ACHN (cell line): ENCODE measurements around the gene ELN.
A peak's percentile ranks its signal among the peaks of the same experiment; 100 is the strongest.

Source experiments
- DNase-seq: peaks from one replicate; pipeline ENCODE4 v3.0.0-alpha.2; 2015
- in situ Hi-C: cut with HindIII; loops from 2 replicates; pipeline ENCODE4 v1.10.0; 2017; ENCODE audit warnings: low sequenced_read_pairs, low pct_ligation_motif_present, low pct_unique_long_range_greater_than_20kb

ELN gene

DNA sequence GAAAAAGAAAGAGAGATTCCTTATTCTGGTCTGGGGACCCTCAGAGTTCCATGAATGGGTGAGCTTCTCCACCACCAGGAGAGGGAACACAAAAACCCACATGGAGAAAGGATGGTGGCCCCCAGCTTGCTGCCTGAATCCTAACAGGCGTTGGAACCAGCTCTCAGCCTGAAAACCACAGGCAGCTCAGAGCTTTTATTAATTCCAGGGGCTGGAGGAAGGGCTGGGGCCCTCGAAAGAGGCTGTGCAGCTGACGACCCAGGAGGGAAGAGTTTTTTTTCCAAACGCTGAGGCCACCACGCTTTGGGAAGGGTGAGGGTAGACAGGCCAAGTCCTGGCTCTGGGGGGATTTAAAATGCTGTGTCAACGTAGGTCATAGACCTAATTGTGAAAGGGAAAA is 10.8 kb upstream of the ELN start:
- DNase-seq, result no peak
- in situ Hi-C loops, result loop anchor here (25.0 kb wide), 1 partner anchor 155 kb away; the partner anchor contains the start of gene TMEM270

DNA sequence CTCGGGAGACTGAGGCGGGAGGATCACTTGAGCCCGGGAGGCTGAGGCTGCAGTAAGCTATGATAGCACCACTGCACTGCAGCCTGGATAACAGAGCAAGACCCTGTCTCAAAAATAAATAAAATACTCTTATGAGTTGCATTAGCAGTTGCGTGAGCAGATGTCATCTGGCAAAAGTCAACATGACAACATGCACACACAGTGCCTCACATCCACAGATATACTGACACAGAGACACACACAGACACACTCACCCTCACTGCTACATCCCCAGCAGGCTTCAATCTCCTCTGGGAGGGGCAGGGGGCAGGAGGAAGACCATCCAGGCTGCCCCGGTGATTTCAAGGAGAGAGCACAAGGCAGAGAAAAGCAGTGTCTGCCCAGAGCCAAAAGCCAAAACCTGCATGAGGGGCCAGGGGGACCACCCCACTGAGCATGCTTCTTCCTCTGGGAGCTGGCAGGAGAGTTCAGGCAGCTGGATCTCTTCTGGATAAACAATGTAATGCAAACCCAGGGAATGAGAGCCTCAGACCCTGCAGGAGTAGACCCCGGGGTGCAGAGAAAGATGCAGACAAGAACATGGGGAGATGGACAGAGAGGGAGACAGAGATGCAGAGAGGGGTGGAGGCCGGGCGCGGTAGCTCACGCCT is 9.6 kb upstream of the ELN start:
- in situ Hi-C loops, result loop anchor here (25.0 kb wide), 1 partner anchor 156 kb away; the partner anchor contains the start of gene TMEM270
- no peak for DNase-seq

DNA sequence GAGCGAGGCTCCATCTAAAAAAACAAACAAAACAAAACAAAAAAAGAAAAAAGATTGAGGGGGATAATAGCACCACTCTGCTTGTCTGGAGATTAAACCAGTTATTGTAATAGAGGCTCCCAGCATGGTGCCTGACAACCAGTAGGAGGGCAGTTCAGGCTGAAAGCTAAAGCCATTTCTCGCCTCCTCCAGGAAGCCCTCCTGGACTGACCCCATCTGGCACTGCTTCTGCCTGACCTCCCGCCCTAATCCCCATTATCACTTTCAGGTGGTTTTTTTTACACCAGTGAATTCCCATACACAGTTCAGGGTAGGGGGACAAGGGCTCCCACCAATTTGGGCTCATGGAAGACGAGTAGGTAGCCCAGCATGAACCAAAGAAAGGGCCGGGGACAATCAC is 8.8 kb upstream of the ELN start:
- in situ Hi-C loops, result loop anchor here (25.0 kb wide), 1 partner anchor 157 kb away; the partner anchor contains the start of gene TMEM270
- DNase-seq, result no peak

DNA sequence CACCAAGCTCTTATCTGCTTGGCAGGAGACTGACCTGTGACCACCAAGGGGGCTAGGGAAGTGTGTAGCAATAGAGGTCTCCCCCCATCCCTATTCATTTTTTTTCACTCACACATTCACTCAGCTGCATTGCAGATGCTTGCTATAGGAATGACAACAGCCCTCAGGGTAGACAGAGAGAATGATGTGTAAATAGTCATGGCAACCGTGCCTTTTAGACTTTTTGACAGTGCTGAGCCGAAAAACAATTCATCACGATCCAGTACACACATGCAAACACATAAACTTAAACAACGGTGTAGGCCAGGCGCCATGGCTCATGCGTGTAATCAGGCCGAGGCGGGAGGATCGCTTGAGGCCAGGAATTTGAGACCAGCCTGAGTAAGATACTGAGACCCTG is 7.6 kb upstream of the ELN start:
- DNase-seq, result no peak
- in situ Hi-C loops, result loop anchor here (25.0 kb wide), 1 partner anchor 158 kb away; the partner anchor contains the start of gene TMEM270

DNA sequence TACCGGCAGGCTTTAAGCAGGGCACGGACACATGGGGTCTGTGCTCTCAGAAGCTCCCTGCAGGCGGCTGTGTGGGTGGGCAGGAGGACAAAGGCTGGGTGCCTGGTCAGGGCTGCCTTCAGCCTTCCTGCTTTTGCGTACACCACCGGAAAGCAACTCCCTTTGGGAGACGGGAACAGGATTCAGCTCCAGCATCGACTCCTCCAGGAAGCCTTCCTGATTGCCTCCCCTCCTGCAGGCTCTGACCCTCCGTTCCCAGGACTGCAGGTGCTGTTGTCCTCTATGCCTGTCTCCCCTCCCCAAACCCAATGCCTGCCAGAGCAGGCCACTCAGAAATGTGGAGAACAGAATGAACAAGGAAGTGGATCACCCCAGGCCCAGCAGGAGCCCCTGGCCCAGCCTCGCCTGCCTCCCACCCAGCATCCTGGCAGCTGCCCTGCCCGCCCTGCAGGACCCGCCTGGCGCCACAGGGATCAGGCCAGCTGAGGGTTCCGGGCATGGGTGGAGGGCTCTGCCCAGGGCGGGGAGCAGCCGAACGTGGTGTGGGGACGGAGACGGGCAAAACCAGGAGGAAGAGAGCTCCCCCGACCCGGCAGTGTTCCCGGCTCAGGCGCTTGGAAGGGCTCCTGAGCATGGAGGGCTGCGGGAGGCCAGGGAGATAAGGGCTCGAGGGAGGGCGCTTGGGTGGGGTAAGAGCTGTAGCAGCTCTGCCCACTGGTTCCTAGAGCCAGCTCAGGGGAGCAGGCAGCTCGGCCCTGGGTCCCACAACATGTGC is 6.2 kb upstream of the ELN start:
- no peak for DNase-seq
- in situ Hi-C loops, result loop anchor here (25.0 kb wide), 1 partner anchor 159 kb away; the partner anchor contains the start of gene TMEM270

DNA sequence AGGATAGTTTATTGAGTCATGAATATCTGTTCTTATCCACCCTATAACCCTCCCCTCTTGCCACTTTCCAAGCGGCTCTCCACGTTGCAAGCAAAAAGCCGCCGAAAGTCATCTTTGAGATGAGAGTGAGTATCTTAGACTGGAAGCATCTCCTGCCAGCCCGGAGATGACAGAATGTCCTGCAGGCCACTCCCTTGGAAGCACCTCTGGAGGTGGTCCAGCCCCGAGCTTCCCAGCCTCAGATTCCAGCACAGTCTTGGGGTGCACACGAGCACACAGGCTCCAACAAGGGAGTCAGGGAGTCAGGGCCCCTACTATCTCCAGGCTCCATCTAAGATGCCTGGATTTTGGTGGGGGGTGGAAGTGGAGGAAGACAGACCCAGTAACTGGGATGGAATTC is 5.5 kb upstream of the ELN start:
- no peak for DNase-seq
- in situ Hi-C loops, result loop anchor here (25.0 kb wide), 1 partner anchor 160 kb away; the partner anchor contains the start of gene TMEM270

DNA sequence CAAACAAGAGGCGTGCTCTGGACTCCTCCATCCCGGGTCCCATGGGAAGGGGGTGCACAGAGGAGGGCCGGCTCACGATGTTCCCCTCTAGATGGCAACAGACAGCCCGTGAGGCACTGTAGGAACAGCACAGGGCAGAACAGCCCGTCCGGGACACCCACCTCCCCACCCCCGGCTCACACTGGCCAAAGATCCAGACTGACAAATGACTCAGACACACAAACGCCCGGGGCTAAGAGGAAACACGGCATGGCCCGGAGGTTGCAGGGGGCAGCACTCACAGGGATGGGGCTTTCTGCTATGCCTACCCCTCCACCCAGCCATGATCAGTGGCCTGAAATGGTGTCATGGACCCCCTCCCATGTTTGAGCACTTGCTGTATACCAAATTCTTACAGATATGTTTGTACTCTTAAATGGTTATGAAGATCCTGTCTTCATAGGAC is 4.9 kb upstream of the ELN start:
- peak; percentile 50 for DNase-seq
- in situ Hi-C loops, result loop anchor here (25.0 kb wide), 1 partner anchor 161 kb away; the partner anchor contains the start of gene TMEM270

DNA sequence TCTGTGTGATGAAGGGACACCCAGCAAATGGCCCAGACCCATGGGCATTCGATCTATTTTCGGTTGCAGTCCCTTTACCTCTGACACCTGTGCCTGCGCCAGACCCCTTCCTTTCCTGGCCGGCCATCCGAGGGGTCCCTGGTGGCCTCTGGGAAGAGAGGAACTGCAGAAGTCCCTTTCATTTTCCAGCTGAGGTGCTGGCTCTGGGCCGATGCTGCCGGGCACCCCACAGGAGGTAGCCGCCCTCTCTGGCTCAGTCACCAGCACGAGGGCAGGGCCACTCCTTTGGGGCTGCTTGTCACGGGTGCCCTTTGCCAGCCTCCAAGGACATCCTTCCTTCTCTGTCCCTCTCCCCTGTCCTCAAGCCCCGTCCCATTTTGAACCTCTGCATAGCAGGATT is 4.2 kb upstream of the ELN start:
- DNase-seq, result no peak
- in situ Hi-C loops, result loop anchor here (25.0 kb wide), 1 partner anchor 161 kb away; the partner anchor contains the start of gene TMEM270

DNA sequence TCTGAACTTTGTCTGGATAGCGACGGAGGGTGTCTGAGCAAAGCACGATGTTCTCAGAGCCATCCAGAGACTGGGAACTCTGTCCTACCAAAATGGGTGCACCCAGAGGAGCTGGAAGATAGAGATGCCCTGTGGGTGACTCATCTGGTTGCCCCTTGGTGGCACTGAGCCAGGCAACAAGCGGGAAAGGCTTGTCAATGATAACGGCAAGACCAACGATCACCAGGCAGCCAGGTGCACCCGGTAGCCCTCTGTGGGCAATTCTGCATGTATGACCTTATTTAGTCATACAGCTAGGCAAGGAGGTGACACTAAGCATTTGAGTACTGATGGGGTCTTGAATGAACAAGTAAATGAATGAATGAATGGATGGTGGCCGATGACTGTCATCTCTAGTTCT is 2.8 kb upstream of the ELN start:
- in situ Hi-C loops, result no loop called here

DNA sequence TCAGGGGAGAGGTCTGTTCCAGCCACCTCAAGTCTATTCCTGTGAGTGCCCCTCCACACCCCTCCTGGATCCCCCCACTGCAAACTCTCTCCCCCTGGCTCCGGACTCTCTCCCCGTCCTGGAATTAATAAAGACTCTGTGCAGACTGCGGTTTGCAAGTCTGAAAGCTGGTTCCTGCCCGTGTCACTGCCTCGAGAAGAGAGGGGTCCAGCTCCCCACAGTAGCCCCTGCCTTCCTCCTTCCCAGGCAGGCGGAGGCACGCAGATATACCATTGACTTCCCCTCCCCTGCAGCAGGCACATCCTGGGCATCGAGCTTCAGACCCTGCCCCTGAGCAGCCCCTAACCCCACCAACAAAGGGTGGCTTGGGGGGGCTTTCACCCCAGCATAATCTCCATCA is 2.2 kb upstream of the ELN start:
- DNase-seq, result no peak
- in situ Hi-C loops, result no loop called here

More for the DNA sequence above, 2.8 kb upstream of the ELN start:
- no peak for DNase-seq

DNA sequence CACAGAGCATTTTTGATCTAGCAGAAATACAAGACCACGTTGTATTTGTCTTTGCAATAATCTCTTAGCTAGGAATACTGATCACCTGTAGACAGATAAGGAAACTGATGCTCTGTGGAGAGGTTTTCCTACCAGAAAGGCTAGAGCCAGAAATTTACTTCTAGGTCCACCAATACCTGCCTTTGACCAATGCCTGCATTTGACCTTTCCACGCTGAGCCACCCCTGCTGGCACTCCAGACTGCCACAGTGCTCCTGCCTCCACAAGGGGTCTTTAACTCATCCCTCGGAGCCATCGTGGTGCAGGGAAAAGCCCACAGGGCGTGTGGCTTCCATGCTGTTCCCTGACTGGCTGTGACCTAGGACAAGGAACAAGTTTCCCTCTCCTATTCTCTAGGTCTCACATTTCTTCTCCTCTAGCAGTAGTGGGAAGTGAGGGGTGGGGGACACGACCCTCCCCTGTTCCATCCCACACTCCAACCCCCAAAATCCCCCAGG is 1.5 kb upstream of the ELN start:
- DNase-seq, result no peak
- in situ Hi-C loops, result no loop called here

DNA sequence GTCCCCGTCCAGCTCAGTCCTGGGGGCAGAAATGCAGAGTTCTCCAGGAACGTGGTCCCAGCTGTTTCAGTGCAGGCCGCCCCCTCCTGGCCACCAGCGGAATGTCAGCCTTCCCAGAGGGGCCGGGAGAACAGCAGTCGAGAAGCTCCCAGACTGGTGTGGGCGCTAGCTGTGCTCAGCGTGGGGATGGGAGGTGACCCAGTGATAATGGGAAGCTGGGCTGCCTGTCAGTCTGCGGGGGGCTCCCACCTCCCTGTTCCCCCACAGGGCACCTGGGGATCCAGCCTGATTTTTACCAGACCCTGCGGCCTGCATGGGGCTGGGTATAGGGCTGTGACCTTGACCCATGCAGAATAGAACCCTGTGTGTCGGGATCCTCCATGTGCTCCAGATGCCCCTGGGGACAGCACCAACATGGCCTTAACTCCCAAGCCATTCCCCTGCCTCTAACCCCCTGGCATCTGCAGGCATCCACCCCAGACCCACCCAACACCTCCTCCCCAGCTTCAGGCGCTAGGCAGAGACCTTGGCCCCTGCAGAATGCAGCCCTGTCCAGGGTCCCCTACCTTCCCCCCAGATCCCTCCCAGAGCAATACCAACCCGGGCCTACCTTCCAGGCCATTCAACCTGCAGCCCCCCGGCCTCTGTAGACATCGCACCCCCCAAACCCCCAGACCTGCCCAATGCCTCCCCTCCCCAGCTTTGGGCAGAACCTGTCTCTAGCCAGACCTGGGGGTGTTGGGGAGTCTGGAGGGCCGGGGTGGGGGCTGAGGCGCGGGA is 880 bp upstream of the ELN start:
- DNase-seq, result peak; percentile 63
- in situ Hi-C loops, result no loop called here

DNA sequence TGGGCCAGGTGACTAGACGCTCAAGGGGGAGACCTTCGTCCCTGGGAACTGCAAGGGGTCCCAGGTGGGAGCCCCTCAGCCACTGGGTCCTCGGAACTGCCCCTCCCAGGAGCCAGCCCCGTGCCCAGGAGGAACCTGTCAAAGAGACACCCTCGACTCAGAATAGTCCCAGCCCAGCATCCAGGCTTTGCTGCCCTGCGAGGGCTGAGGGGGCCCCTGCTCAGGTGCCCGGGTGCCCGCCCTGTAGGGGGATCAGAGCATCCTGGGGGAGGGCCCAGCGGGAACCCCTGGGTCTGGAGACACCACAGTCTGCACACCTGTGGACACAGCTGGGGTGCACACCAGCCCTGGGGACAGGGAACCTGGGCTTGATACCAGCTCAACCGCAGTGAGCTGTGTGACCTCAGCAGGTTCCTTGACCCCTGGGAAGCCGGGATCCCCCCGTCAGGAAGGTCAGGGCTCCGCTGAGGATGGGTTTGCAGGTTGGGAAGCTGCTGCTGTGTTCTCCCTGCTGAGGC is 407 bp downstream of the ELN start:
- in situ Hi-C loops, result no loop called here
- no peak for DNase-seq

DNA sequence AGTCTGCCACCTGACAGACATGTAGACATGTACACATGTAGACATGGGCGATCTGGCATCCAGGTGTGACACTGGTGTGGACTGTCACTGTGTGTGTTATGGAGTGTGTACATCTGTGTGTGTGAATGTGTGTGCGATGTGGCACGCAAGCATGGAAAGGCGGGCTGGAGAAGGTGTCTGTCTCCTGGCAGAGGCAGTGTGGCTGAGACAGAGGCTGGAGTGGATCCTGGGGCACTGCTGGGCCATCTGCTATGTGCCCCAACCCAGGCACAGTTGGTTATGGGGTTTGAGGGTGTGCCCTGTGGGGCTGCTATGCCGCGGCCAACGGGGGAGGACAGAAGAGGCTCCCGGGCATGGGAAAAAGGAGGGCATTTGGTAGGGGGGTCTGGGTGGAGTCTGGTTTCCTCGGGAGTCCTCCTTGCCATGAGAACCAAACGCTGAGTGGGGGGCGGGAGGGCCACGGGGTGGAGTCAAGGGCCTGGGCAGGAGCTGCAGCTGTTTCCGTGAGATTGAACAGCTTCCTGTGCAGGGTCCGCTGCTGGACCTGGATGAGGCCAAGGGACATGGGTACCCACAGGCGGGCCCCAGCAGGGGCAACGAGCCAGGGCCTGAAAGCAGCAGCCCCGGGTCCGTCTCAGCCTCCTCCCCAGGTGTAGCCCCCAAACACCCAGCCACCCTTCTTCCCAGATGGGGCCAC is 1.3 kb downstream of the ELN start:
- in situ Hi-C loops, result no loop called here
- no peak for DNase-seq

DNA sequence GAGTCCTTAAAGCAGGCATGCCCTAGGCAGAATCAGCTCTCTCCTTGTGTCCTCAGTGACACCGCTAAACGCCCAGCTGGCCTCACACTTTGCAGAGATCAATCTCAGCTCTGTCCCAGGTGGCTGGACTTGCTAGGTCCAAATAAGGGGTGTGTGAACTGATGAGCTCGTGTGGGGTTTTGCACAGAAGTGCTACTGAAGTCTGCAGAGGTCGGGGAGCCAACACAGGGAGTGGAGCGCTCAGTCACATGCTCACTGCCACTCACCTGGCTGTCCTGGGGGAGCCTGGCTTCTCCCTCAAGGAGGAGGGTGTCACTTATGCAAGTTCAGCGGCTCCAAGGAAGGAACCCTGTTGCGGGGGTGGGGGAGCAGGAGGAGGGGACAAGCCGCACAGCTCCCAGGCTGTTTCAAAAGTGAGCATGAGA is 2.0 kb downstream of the ELN start:
- DNase-seq, result no peak
- in situ Hi-C loops, result no loop called here

DNA sequence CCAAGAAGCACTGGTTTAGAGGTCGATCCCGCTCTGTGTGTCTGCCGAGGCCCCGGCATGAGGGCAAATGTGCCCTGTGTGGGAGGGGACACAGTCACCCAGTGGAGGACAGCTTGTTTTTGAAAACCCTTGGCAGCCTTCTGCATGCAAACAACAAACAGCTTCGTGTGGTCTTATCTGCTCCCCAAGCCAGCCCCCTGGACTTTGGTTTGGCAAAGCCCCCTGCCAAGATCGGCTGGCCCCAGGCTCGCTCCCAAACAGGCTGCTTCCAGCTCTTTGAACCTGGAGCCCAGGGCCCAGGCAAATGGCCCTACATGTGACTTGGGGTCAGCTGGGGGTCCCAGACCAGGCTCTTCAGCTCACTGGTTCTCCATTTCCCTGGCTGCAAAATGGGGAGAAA is 2.9 kb downstream of the ELN start:
- DNase-seq, result no peak
- in situ Hi-C loops, result no loop called here

DNA sequence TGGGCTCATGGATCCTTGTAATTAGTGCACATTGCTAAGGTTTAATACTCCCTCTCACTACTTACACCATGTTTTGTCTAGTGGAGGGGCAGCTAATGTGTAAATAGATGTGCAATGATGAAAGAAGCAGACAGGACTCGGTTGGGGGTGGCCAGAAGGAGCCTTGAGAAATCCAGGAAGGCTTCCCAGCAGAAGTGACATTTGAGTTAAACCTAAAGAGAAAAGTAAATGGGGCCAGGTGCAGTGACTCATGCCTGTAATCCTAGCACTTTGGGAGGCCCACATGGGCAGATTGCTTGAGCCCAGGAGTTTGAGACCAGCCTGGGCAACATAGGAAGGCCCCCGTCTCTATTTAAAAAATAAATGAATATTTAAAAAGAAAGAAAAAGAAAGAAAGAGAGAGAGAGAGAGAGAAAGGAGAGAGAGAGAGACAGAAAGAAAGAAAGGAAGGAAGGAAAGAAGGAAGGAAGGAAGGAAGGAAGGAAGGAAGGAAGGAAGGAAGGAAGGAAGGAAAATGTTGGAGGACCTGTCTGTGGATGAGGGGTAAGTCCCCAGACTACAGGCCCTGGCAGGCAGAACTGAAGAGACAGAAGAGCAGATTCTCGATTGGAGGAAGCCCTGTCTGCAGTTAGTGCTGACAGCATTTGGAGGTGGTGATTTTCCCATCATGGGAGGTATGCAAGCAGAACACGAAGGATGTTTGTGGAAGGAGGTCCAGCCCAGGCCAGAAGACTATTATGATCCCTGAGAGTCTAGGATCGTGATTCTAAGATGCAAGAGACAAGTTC is 3.6 kb downstream of the ELN start:
- in situ Hi-C loops, result no loop called here
- DNase-seq, result no peak
